Forelimb muscle (tissue), 1 donor: ENCODE results near the gene AMMECR1. TPM values are rescaled to one million over a fixed set of nuclear protein-coding genes. Genes with fewer than 3 reads are reported as not detected.

Source experiments
- DNase-seq: peaks from one replicate; pipeline ENCODE4 v3.0.0-alpha.2; 2013; ENCODE audit warnings: low read depth
- polyA plus RNA-seq: library from polyadenylated mRNA; unstranded; fragments of 120-200 nt; gene quantifications from one replicate; pipeline ENCODE4 v1.2.1, GENCODE V29; 2013; ENCODE audit not compliant: insufficient read length

Gene AMMECR1
- polyA plus RNA-seq, 1 donor: 7.7 TPM

- no peak for DNase-seq
Observed at GRCh38 chrX:110212299-110212698, 105.6 kb downstream of the AMMECR1 start.

GRCh38 chrX:110211340-110211739, 106.5 kb downstream of the AMMECR1 start:
- no peak for DNase-seq

GRCh38 chrX:110210417-110211139, 107.3 kb downstream of the AMMECR1 start:
- no peak for DNase-seq

GRCh38 chrX:110208092-110208491, 109.8 kb downstream of the AMMECR1 start:
- no peak for DNase-seq

GRCh38 chrX:110204986-110205385, 112.9 kb downstream of the AMMECR1 start:
- no peak for DNase-seq

GRCh38 chrX:110201799-110202198, 116.1 kb downstream of the AMMECR1 start:
- no peak for DNase-seq

GRCh38 chrX:110194977-110195376, 122.9 kb downstream of the AMMECR1 start:
- DNase-seq: no peak

- no peak for DNase-seq
Observed at GRCh38 chrX:110192516-110192915, 125.4 kb downstream of the AMMECR1 start.

- DNase-seq: no peak
Observed at GRCh38 chrX:110188701-110189558, 129.0 kb downstream of the AMMECR1 start.

- DNase-seq: no peak
Observed at GRCh38 chrX:110183314-110183713, 134.6 kb downstream of the AMMECR1 start.

GRCh38 chrX:110182865-110183264, 135.0 kb downstream of the AMMECR1 start:
- no peak for DNase-seq

GRCh38 chrX:110182362-110182761, 135.5 kb downstream of the AMMECR1 start:
- no peak for DNase-seq

- no peak for DNase-seq
Observed at GRCh38 chrX:110181459-110182137, 136.3 kb downstream of the AMMECR1 start.

GRCh38 chrX:110180928-110181310, 137.0 kb downstream of the AMMECR1 start:
- DNase-seq: no peak

- DNase-seq: peak; percentile 39
Observed at GRCh38 chrX:110180176-110180927, 137.5 kb downstream of the AMMECR1 start.

GRCh38 chrX:110178179-110178865, 139.6 kb downstream of the AMMECR1 start:
- DNase-seq: no peak

- no peak for DNase-seq
Observed at GRCh38 chrX:110175696-110176095, 142.2 kb downstream of the AMMECR1 start.

GRCh38 chrX:110175146-110175545, 142.7 kb downstream of the AMMECR1 start:
- no peak for DNase-seq

- no peak for DNase-seq
Observed at GRCh38 chrX:110173192-110174175, 144.4 kb downstream of the AMMECR1 start.

- no peak for DNase-seq
Observed at GRCh38 chrX:110172215-110172614, 145.7 kb downstream of the AMMECR1 start.
